ENCODE data around the gene GTF2H4. TPM values are rescaled to one million over a fixed set of nuclear protein-coding genes. Genes with fewer than 3 reads are reported as not detected.

GTF2H4 gene
- total and polyA plus RNA-seq, 8 donors = 3.9 to 67.4 (median 13.0) TPM

- Histone ChIP-seq H3K27ac (no peak overlapping the region), H3K4me1 (peaks cover 24 to 61% (median 41%) of the 10 kb centered on the region in 4 donors), H3K27me3 (peaks cover 0 to 4% (median 0%) of the 10 kb centered on the region in 3 donors), H3K36me3 (peaks cover 29 to 55% (median 54%) of the 10 kb centered on the region in 4 donors), H3K9me3 (no peaks in the 10 kb centered on the region), H3K4me3 (no peak overlapping the region)
- TF ChIP-seq CTCF (IDR thresholded peaks at IDR 0.05) (no peak), POLR2AphosphoS5 (IDR thresholded peaks at IDR 0.05) (no peak), EP300 (IDR thresholded peaks at IDR 0.05) (no peak), POLR2A (IDR thresholded peaks at IDR 0.05) (no peak)
- intact Hi-C loops (cut with DNase I; ENCODE audit: low total_unique reads) = no loop called here
- 80 to 92% (median 84%) methylated on average over 3 to 18 of the region's 18 CpGs for WGBS, 5 donors
- DNase-seq = no peak
Observed at GRCh38 chr6:30888816-30889495, 19.1 kb upstream of the GTF2H4 start.

GRCh38 chr6:30889496-30889885 is 18.5 kb upstream of the GTF2H4 start:
- WGBS, 5 donors = 64 to 83% (median 71%) methylated on average over 4 of the region's 4 CpGs
- Histone ChIP-seq H3K4me3 (no peak overlapping the region), H3K27ac (peak overlapping the region in 1 of 5 donors; percentile 46), H3K9me3 (no peaks in the 10 kb centered on the region), H3K4me1 (peaks cover 24 to 60% (median 40%) of the 10 kb centered on the region in 4 donors), H3K36me3 (peaks cover 33 to 61% (median 59%) of the 10 kb centered on the region in 4 donors), H3K27me3 (peaks cover 0 to 4% (median 0%) of the 10 kb centered on the region in 3 donors)
- TF ChIP-seq POLR2A (IDR thresholded peaks at IDR 0.05) (no peak), EP300 (IDR thresholded peaks at IDR 0.05) (no peak), CTCF (IDR thresholded peaks at IDR 0.05) (no peak), POLR2AphosphoS5 (IDR thresholded peaks at IDR 0.05) (no peak)
- intact Hi-C loops (cut with DNase I; ENCODE audit: low total_unique reads) = no loop called here
- no peak for DNase-seq

- Histone ChIP-seq H3K4me3 (no peak overlapping the region), H3K36me3 (peaks cover 33 to 67% (median 65%) of the 10 kb centered on the region in 4 donors), H3K4me1 (peaks cover 20 to 56% (median 34%) of the 10 kb centered on the region in 4 donors), H3K9me3 (no peaks in the 10 kb centered on the region), H3K27ac (peak overlapping the region in 1 of 5 donors; percentile 46), H3K27me3 (peaks cover 0 to 3% (median 0%) of the 10 kb centered on the region in 3 donors)
- intact Hi-C loops (cut with DNase I; ENCODE audit: low total_unique reads) = no loop called here
- 59 to 75% (median 68%) methylated on average over 14 of the region's 14 CpGs for WGBS, 5 donors
- TF ChIP-seq POLR2AphosphoS5 (IDR thresholded peaks at IDR 0.05) (no peak), CTCF (IDR thresholded peaks at IDR 0.05) (no peak), POLR2A (IDR thresholded peaks at IDR 0.05) (no peak), EP300 (IDR thresholded peaks at IDR 0.05) (no peak)
- peak in 1 of 2 donors; percentile 68 for DNase-seq
Observed at GRCh38 chr6:30889921-30890645, 17.9 kb upstream of the GTF2H4 start.

- H3K27me3 ChIP-seq = no peaks in the 10 kb centered on the region
- peaks cover 39 to 74% (median 73%) of the 10 kb centered on the region in 4 donors for H3K36me3 ChIP-seq
- intact Hi-C loops (cut with DNase I; ENCODE audit: low total_unique reads) = no loop called here
- H3K4me1 ChIP-seq = peaks cover 12 to 48% (median 26%) of the 10 kb centered on the region in 4 donors
- no peak for TF ChIP-seq POLR2AphosphoS5 (IDR thresholded peaks at IDR 0.05)
- TF ChIP-seq CTCF (IDR thresholded peaks at IDR 0.05) = no peak
- no peak for TF ChIP-seq EP300 (IDR thresholded peaks at IDR 0.05)
- no peak for TF ChIP-seq POLR2A (IDR thresholded peaks at IDR 0.05)
- H3K27ac ChIP-seq = peak overlapping the region in 1 of 5 donors; percentile 46
- 71 to 85% (median 81%) methylated on average over 10 to 12 of the region's 12 CpGs for WGBS, 5 donors
- H3K4me3 ChIP-seq = no peak overlapping the region
- no peak for DNase-seq
- H3K9me3 ChIP-seq = no peaks in the 10 kb centered on the region
Observed at GRCh38 chr6:30890646-30891449, 17.2 kb upstream of the GTF2H4 start.
